ENCODE measurements around the gene BTNL9.

- no peak for TF ChIP-seq CTCF (IDR thresholded peaks at IDR 0.05; ENCODE audit: poor library complexity)
- no peak for TF ChIP-seq EZH2 (IDR thresholded peaks at IDR 0.05; ENCODE audit: borderline replicate concordance)
Measured at GRCh38 chr5:181041043-181041442, 977 bp downstream of the BTNL9 start.

Measured in hepatocyte (in vitro differentiated cells).